NT2/D1 (cell line): ENCODE measurements around the gene MAPK14.

Experiments
- SUZ12 ChIP-seq: IDR thresholded peaks from 2 replicates; pipeline ENCODE4 v1.6.1; 2011; ENCODE audit not compliant: insufficient read length, insufficient read depth; ENCODE audit errors: extremely low read depth
- YY1 ChIP-seq: IDR thresholded peaks from 2 replicates; pipeline ENCODE4 v1.6.1; 2011; ENCODE audit not compliant: insufficient read length, insufficient read depth
- ZNF274 ChIP-seq: IDR thresholded peaks from 2 replicates; pipeline ENCODE4 v1.6.1; 2011; ENCODE audit warnings: mild to moderate bottlenecking, low read depth, low read length

DNA sequence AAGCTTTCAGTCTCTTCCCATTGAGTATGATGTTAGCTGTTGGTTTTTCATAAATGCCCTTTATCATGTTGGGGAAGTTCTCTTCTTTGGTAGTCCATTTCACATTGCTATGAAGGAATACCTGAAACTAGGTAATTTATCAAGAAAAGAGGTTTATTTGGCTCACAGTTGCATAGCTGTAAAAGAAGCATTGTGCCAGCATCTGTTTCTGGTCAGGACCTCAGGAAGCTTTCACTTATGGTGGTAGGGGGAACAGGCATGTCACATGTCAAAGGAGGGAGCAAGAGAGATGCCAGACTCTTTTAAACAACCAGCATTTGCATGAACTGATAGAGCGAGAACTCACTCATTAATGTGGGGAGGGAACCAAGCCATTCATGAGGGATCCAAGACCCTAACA lies 54.7 kb downstream of the MAPK14 start:
- TF ChIP-seq YY1 (no peak), ZNF274 (no peak), SUZ12 (no peak)
